Activated CD4-positive, CD25-positive, alpha-beta regulatory T cell (primary cell): ENCODE measurements around the gene LENEP.
A peak's percentile ranks its signal among the peaks of the same experiment; 100 is the strongest.

Source experiments
- DNase-seq, 4 experiments: peaks; one replicate each; lab custom pipeline; 2025; lab: John Stamatoyannopoulos, UW

The LENEP gene, protein sequence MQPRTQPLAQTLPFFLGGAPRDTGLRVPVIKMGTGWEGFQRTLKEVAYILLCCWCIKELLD

DNA sequence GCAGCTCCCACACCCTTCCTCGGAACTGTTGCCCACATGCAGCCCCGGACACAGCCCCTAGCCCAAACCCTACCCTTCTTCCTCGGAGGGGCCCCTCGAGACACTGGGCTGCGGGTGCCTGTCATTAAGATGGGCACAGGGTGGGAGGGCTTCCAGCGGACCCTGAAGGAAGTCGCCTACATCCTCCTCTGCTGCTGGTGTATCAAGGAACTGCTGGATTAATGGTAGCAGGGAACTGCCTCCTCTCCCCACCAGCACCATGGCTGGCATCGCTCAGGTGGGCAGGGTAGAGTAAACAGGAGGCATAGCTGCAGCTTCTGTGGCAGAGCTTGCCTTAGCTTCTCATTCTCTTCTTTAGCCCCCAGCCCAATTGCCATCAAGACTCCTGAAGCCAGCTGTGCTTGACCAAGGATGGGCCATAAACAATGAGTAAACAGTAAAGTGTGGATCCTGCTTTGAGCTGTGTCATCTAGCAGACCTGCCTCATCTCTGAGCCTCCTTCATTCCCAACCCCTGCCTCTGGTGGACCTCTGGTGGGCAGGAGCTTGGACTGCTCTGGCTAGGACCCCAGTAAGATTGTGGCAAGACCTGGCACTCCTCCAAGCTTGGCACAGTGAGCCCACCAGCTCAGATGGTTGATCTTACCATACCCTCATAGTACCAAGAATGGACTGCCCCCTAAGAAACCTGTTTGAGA is at the start of gene LENEP:
LENEP (plus strand) TSS at position 15 of the 697 bp plus-strand sequence; CDS start at position 37, 22 bp downstream.
- DNase-seq: no peak

DNA sequence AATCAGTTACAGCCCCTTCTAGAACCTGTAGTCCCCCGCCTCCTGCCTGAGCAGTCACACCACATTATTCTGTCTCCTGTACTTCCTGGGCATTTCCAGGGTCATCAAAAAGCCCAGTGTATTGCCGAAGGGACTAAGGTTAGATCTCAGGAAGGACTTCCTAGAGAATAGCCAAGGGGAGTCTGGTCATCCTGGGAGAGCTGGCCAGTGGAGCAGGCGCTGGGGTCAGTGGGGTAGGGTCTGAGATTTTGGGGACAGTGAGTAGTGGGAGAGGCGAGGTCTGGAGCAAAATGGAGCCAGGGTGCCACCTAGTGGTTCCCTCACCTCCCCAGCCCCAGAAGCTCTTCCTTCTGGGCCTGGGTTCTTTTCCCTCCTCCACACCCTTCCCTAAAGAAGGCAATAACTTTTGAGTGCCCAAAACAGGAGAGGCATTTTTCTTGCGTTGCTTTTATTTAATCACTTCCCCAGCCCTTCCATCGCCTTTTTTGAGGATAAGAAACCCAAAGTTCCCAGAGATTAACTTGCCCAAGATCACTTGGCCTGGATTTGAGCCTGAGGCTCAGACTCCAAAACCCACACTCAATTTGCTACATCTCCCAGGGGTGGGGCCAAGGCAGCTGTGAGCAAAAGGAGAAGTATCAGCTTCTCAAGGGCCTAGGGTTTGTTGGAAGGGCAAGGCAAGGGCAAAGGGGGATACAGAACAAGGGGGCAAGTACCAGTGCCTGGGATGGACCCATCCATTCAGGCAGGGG is 49.6 kb upstream of the LENEP start:
- DNase-seq: no peak

DNA sequence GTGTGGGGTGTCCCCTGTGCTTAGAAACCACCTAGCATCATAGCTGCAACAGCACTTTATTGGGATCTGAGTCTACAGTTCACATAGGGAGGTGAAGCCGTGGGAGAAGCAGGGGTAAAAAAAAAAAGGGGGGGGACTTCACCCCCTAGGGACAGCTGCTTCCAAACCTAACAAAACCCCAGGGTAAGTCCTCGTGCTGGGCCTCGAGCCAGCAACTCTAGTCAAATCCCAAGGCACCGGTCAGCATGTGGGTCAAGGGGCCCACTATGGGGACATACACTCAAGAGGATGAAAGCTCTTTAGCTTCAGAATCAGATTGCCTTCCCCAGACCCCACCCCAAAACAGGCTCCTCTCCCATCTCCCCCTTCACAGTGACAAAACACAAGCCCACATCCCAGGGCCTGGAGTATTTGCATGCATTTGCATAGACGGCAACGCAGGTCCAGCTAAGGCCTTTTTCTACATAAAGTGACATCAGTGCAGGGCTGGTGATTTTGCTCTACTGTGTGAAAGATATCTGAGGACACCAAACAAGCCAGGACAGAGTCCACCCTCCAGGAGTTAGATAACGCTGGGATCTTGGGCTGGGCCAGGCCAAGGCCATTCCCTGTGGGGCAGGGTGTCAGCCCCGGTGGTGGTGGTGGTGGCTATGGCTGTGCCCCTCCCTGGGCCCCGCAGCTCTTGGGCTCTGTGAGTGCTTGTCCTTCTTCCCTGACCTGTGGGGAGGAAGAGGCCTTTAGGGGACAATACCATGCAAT is 48.8 kb upstream of the LENEP start:
- DNase-seq: no peak

DNA sequence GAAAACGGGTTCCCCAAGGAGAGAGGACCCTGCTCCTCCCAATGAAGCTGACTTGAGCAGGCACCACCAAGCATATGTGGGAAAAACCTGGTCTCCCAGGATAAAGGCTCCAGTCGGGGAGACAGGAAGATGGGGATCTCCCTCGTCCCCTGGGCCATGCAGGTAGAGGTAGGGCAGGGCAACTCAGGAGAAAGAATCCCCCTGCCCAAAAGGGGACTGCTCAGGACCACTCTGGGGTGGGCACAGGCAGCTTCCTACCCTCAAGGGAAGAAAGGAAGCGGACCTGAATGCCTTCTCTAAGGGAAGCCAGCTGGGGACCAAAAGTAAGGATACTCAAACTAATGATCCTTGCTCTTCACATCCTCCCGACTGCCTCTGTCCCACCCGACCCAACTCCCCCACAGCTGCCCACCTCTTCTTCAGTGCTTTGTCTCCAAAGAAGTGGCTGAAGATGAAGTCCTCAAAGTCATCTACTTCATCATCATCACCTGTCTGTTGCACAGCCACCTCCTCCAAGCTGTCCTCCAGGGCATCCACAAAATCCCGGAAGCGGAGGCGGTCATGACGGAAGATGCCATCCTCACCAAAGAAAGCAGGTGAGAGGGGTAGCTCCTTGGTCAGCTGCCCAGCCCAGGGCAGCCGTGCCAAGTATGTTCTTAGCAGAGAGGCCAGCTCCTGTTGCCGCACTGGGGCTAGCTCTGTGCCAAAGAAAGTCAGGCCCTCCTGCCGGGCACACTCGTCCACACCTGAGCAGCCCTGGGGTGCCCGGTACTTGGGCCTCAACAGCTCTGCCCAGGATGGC is 48.0 kb upstream of the LENEP start:
- DNase-seq: no peak

DNA sequence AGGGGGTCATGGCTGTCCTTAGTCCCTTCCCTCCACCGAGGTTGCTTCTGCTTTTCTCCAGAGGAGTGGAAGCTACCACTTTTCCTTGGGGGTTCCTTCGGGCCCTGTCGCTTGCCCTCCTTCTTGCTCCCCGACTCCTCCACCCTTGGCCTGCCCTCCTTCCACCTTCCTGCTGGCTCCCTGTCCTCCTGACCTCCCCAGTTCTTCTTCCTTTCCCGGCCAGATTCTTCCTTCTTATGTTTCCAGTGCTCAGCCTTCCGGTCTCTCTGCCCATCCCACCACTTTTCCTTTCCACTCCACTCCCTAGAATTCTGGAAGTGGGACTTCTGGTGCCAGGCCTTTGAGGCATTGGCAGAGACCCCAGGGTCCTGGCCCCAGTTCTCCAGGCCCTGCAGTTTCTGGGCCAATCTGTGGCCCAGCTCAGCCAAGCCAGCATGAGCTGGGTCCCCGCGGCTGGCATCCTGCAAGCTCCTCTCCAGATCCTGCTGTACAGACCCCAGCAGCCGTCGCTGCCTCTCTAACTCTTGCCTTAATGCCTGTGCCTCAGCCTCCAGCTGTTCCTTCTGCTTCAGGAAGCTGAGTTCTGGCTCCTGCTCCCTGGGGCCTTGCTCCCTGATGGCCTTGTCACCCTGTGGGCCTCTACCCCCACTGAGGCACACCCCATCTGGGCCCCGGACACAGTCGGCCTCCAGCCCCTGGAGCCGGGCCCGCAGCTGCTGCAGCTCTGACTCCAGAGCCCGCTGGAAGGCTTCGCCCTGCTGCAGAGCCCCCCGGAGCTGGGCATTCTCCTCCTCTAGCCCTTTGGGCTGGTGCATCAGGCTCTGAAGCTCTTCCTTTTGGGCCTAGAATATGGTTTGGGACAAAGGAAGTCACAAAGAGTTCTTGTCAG is 47.2 kb upstream of the LENEP start:
- no peak for DNase-seq

DNA sequence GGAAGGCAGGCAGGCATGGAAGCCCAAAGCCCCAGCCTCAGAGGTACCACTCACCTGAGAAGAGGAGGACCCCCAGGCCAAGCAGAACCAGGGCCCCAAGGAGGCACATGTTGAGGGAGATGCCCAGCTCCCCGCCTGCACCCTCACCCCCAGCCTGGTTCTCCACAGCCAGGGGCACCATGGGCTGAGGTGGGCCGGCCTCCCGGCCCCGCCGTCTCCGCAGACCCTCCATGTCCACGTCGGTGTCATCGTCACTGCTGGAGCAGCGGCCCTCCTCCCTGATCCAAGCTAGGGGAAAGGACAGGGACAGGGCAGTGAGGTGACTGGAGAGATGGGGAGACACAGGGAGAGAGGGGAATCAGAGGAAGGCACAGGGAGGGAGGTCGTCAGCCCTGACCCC is 45.3 kb upstream of the LENEP start:
- no peak for DNase-seq

DNA sequence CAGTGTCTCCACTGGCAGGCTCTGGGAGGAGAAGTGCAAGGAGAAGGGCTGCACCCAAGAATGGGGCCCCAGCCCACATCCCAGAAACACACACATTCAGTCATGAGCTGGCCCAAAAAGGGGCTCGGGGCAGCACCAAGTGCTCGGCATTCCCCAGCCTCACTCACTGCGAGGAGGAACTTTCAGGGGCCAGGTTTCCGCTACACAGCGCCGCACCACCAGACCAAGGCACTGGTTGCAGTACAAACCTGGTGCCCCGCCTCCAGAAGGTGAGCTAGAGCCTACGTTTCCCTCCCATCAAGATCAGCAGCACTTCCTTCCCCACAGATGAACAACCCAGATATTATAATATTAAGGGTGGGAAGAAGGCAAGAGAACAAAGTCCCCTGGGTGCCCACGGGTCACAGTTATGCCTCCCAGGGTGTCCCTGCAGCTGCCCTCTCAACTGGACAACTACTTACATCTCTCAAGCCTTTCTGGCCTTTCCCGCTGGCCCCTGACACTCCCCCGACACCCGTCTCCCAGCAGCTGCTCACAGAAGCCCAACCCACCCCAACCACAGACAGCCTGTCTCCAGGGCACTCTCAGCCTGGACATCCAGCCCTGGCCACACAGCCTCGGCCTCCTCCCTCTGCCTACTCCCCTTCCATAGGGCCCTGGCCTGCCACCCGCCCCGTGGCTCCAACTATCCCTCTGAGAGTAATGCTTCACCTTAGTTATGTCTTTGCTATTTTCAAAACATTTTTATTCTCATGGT is 41.3 kb upstream of the LENEP start:
- DNase-seq: peak in 3 of 4 experiments; percentile 27 to 32 (median 31)

DNA sequence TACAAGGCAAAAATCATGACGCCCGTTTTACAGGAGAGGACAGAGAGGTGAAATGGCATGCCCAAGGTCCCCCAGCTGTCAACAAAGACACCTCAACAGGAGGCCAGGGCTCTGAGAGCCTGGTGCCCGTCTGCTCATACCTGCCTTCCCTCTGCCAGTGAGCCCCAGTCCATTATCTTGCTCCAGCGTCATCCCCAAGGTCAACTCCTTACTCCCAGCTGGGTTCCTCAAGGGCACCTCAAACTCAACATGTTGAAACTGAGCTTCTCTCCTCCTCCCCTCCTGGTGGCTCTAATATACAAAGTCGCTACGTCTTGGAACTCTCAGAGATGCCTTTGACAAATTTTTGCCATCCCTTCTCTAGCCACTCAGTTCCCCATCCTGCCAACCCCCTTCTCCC is 40.7 kb upstream of the LENEP start:
- DNase-seq: no peak

DNA sequence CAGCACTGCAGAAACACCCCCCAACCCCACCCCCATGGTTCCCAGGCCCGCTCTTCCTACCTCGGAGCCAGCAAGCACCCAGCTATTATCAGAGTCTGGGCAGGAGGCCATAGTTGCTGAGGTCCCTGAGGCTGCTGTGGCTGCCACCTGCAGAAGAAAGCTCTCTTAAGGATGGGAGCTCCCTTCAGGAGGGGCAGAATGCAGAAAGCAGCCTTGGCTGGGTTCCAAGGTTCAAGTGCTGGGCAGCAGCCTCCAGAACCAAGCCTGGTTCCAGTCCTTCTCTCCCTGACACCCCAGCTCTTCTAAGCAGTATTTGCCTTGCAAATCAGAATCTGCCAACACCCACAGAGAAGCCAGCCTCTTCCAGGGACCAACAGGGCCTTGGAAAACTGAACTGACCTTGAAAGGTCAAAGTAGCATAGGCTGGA is 39.8 kb upstream of the LENEP start:
- DNase-seq: no peak

DNA sequence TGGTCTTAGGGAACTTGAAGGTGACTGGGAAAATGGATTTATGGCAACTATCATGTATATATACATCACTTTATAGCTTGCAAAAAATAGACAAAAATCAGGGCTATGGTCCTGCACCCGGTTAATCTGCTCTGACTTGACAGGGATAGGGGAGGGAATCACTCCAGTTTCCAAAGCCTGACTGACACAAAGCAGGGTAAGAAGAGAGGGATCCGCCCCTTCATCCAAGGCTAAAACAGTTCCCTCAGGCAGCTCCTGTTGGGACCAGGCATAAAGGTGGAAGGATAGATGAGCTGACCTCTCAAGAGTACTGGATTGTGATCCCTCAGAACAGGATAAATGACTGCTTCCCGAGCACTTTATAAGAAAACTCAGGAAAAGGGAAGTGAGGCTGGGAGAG is 38.8 kb upstream of the LENEP start:
- no peak for DNase-seq

DNA sequence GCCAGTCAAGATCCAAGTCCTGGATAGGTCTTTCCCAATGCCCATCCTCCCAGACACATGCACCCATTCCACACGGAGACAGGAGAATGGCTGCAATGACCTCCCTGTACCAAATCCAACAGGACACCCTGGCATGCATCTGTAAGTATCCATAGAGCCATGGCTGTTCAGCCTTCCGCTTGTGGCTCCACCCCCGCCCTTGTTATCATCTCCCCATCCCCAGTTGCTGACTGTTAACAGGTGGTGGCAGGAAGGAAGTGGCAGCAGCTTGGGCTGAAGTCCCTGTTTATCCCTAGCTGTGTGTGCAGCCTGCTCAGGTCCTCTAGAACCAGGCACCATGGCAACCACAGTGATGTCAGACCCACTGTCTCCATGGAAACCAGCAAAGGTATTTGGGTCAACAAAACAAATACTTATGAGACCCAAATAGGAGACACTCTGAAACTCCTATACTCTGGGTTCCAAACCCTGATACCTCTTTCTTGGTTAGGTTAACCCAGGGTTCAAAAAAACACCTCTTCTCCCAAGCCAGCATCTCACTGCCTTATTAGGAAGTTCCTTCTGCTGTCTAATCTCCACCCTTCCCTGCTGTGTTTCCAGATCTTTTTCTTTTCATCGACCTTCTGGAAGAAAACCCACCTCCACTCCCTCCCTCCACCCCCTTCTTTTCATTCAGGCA is 38.2 kb upstream of the LENEP start:
- DNase-seq: peak; percentile 28 to 83 (median 68)

DNA sequence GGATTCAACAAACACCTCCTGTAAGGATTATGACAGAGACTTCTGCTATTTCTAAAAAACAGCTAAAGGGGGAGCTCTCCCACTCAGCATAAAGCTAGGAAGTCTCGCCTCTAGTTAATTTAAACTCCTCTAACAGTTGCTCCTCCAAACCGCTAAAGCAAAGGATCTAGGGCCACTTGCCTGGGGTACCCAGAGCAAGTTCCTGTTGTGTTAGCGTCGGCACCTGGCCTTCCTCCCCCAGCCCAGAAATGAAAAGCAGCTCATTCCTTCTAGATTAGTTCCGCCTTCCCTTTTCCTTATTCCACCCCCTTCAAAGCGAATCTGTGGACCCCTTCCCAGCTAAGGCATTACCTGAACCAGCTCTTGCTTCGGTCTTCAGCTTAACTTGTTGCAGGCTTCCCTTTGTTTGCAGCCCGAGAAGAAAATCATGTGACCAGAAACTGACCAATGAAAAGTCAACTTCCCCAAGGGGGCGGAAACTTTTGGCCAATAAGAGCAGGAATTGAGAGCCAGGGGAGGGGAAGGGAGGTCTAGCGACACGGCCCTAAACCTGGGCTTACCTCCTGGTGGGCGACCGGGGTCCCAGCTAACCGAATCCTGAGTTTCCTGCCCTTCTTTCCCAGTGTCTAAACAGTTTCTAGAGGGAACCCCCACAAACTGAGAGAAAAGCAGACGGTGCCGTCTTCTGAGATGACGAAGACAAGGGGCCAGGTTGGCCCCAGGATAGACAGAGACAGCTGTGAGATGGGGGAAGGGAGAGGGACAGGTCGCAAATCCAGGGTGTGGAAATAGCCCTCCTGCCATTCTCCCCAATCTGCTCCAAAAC is 37.5 kb upstream of the LENEP start, which contains the start of gene PBXIP1:
PBXIP1 (minus strand) TSS at position 382 of the 826 bp plus-strand sequence. CDS start 2,378 bp downstream, outside the sequence.
- DNase-seq: peak; percentile 43 to 63 (median 50)

DNA sequence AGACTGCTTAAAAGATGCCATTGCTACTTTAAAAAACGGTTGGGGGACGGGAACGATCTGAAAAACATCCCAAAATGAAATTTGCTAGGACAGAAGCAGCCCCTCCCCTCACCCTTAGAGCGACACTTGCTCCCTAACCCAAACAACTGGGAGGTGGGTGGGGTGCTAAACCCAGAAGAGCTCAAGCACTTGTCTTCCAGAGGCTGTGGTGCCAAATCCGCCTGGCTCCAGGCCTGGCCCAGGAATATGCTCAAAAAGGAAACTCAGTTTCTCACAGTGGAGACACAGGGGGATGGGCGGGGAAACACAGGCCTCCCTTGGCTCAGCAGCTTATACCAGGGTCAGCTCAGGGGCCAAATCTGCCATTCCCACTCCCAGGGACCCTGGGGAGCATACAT is 36.8 kb upstream of the LENEP start:
- no peak for DNase-seq

DNA sequence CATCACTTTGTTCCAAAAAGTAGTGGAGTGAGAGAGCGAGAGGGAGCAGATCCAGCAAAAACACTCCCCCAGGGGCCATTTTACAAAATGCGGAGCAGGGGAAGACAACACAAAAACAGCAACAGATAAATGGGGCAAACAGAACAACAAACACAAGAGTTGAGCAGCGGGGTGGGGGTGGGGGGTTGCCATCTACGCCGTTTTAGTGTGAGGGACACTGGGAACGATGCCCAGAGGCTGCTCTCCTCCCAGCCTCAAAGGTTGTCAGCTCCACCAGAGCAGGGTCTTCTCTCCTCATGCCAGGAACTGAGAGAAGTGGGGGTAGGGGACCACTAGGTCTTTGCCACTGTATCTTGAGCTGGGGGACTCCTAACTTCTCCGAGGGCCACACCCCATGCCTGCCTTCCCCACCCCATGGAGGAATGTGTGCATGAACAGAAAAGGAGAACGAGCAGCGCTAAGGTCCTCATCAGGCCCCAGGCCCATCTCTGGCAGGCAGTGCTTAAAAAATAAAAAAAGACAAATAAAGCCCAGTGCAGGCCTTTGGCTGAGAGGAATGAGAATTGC is 36.2 kb upstream of the LENEP start:
- DNase-seq: no peak

DNA sequence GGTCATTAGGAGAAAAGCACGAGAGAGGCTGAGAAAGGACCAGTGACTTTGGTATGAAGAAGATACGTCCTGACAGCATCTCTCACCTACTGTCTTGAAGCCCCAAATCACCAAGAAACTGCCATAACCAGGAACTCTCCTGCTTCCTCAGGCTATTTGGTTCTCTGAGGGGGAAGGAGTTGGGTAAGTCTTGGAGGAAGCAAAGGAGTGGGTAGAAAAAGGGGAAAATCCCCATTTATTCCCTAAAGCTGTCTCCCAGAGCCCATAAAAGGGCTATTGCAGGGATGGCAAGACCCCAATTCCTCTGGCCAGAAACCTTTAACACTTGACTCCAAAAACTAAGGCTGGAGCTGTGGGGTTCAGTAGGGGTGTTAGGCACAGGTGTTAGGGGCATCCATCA is 35.4 kb upstream of the LENEP start:
- no peak for DNase-seq

DNA sequence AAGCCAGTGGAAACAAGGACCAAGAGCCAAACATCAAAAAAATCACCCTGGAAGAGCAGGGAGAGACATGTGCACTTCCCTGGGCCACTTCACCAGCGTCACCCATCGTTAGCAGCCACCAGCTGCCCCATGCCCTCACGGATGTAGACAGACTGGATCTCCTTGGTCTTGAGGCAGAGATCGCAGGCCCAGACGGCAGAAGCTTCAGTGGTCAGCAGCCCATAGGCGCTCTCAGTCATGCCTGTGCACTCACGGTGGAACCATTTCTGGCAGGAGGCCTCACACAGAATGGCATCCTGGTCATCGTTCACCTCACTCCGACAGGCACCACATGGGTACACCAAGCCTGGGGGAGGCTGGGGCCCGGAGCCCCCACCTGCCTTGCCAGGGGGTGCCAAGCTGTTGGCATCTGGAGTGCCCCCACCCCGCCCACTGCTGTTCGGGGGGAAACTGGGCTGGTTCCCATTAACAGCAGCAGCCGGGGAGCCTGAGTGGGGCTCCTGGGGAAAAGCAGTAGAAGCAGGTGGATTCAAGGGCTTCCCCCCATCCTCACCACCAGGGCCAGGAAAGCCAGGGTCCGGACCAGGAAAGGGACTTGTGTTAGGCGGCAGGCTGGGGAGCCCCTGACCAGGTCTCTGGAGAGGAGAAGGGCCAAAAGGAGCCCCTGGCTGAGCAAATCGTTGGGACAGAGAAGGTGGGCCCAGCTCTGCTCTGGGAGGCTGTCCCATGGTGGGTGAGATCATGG is 34.5 kb upstream of the LENEP start:
- DNase-seq: no peak

DNA sequence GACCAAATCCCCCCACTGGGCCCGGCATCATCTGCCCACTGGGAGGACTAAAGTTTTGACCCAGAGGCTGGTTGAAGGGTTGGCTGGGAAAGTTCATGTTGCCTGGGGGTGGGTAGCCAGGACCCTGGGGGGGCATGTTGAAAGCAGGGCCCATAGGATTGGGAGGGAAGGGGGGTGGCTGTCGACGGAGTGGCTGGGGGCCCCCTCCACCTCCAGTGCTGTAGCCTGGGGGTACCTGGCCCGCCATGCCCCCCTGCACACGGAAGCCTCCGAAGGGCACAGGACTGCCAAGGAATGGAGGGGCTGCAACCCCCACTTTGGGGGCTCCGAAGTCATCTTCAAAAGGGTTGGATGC is 34.0 kb upstream of the LENEP start:
- no peak for DNase-seq
